Stomach (tissue), 9 donors: ENCODE data around the gene MED15. TPM values are rescaled to one million over a fixed set of nuclear protein-coding genes. Genes with fewer than 3 reads are reported as not detected.

Experiments
- DNase-seq, 2 donors: peaks; one replicate each; pipeline versions ENCODE4 v3.0.0 to v3.0.0-alpha.2; 2013 to 2019
- H3K27ac ChIP-seq, 5 donors: fragments of 200-600 bp in 4 of 5; sonication (generic) in 4 of 5; one replicate each; pipeline ENCODE4 v1.5.1; 2013 to 2019; ENCODE audit warnings: mild to moderate bottlenecking in 1 of 5, moderate library complexity in 1 of 5
- H3K27me3 ChIP-seq, 3 donors: fragments of 200-600 bp; sonication (generic); one replicate each; pipeline ENCODE4 v1.5.1; 2017 to 2019; ENCODE audit warnings: mixed run types in 1 of 3
- H3K36me3 ChIP-seq, 4 donors: fragments of 200-600 bp; sonication (generic); 1 replicate in 3 of 4; 2 replicates in 1 of 4; pipeline ENCODE4 v1.5.1; 2016 to 2019
- H3K4me1 ChIP-seq, 4 donors: fragments of 200-600 bp; sonication (generic); one replicate each; pipeline ENCODE4 v1.5.1; 2016 to 2019
- H3K4me3 ChIP-seq, 4 donors: fragments of 200-600 bp; sonication (generic) in 3 of 4; one replicate each; pipeline ENCODE4 v1.5.1; 2016 to 2019; ENCODE audit warnings: mild to moderate bottlenecking in 1 of 4
- H3K9me3 ChIP-seq, 4 donors: fragments of 200-600 bp; sonication (generic); one replicate each; pipeline ENCODE4 v1.5.1; 2016 to 2019
- EP300 ChIP-seq: sonication (generic); formaldehyde crosslinking; IDR thresholded peaks from one replicate; pipeline ENCODE4 v1.6.1; 2017; ENCODE audit warnings: antibody characterized with exemption
- POLR2A ChIP-seq, 4 donors: fragments of 450-650 bp; IDR thresholded peaks; one replicate each; pipeline ENCODE4 v1.6.1; 2016; ENCODE audit warnings: antibody characterized with exemption in 4 of 4, control low read depth in 2 of 4, mild to moderate bottlenecking in 1 of 4, moderate library complexity in 1 of 4
- POLR2AphosphoS5 ChIP-seq, 3 donors: sonication (generic); formaldehyde crosslinking; IDR thresholded peaks; one replicate each; pipeline ENCODE4 v1.6.1; 2016; ENCODE audit warnings: antibody characterized with exemption in 3 of 3
- WGBS, 5 donors: extraction: QIAGEN DNeasy Blood & Tissue Kit in 3 of 5; methylation state at CpG; one replicate each; pipeline versions ENCODE4 v1.1.5 to v1.1.7; 2013 to 2018; 5-methylcytosine and 5-hydroxymethylcytosine counted together
- intact Hi-C: fragments of 100-400 bp; cut with DNase I; formaldehyde crosslinking; loops from one replicate; pipeline ENCODE4 v1.15.1; 2023; ENCODE audit warnings: low total_unique reads
- polyA plus RNA-seq, 3 donors: library from polyadenylated mRNA; stranded (reverse); fragments of 200-250 nt; gene quantifications; one replicate each; pipeline ENCODE4 v1.2.3, GENCODE V29; 2013
- total RNA-seq, 5 donors: library from RNA; depleted of rRNA; stranded (reverse); fragments of >200 nt; gene quantifications; one replicate each; pipeline versions ENCODE4 v1.1.0 to v1.2.3, GENCODE V29; 2014 to 2016
- TF ChIP-seq, protein P1 (sequence below), 7 experiments: fragments of 450-650 bp in 4 of 7; fragments of 200-600 bp in 3 of 7; sonication (generic) in 3 of 7; IDR thresholded peaks; one replicate each; pipeline ENCODE4 v1.5.1; 2016 to 2019; ENCODE audit warnings: antibody characterized with exemption in 7 of 7, control low read depth in 2 of 7, mild to moderate bottlenecking in 1 of 7
- donor health status: healthy with polysubstance abuse.
- donor health status: Bipolar disorder and iron deficiency.
- donor health status: healthy.

The MED15 gene
- total and polyA plus RNA-seq, 8 donors: 28.3 to 289 (median 69.6) TPM

DNA sequence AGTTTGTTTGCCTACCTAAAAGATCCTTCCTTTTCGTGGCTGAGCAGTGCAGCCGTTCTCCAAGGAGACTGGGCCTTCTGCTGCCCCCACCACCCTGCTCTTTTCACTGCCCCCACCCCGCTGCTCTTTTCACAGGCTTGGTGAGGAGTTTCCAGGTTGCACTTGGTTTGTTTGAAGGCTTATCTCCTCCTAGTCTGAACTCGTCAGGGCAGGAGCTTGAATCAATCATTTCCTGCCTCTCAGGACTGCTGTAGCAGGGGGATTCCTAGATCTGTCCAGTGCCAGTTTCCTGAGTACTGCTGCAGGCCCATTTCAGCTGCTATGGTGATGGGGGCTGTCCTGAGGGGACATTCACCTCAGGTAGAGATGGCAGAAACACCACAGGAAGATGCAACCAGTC lies 10.0 kb downstream of the MED15 start:
- Histone ChIP-seq H3K4me3 (no peak overlapping the region), H3K36me3 (peaks cover 20 to 64% (median 53%) of the 10 kb centered on the region in 4 donors), H3K4me1 (peaks cover 29 to 83% (median 46%) of the 10 kb centered on the region in 4 donors), H3K27ac (no peak overlapping the region), H3K9me3 (no peaks in the 10 kb centered on the region), H3K27me3 (no peaks in the 10 kb centered on the region)
- 27 to 49% (median 31%) methylated on average over 4 of the region's 4 CpGs for WGBS, 5 donors
- intact Hi-C loops: no loop called here
- DNase-seq: no peak
- TF ChIP-seq, protein P1, sequence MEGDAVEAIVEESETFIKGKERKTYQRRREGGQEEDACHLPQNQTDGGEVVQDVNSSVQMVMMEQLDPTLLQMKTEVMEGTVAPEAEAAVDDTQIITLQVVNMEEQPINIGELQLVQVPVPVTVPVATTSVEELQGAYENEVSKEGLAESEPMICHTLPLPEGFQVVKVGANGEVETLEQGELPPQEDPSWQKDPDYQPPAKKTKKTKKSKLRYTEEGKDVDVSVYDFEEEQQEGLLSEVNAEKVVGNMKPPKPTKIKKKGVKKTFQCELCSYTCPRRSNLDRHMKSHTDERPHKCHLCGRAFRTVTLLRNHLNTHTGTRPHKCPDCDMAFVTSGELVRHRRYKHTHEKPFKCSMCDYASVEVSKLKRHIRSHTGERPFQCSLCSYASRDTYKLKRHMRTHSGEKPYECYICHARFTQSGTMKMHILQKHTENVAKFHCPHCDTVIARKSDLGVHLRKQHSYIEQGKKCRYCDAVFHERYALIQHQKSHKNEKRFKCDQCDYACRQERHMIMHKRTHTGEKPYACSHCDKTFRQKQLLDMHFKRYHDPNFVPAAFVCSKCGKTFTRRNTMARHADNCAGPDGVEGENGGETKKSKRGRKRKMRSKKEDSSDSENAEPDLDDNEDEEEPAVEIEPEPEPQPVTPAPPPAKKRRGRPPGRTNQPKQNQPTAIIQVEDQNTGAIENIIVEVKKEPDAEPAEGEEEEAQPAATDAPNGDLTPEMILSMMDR (IDR thresholded peaks at IDR 0.05): no peak
- TF ChIP-seq EP300 (no peak), POLR2A (IDR thresholded peaks at IDR 0.05) (no peak), POLR2AphosphoS5 (IDR thresholded peaks at IDR 0.05) (no peak)

DNA sequence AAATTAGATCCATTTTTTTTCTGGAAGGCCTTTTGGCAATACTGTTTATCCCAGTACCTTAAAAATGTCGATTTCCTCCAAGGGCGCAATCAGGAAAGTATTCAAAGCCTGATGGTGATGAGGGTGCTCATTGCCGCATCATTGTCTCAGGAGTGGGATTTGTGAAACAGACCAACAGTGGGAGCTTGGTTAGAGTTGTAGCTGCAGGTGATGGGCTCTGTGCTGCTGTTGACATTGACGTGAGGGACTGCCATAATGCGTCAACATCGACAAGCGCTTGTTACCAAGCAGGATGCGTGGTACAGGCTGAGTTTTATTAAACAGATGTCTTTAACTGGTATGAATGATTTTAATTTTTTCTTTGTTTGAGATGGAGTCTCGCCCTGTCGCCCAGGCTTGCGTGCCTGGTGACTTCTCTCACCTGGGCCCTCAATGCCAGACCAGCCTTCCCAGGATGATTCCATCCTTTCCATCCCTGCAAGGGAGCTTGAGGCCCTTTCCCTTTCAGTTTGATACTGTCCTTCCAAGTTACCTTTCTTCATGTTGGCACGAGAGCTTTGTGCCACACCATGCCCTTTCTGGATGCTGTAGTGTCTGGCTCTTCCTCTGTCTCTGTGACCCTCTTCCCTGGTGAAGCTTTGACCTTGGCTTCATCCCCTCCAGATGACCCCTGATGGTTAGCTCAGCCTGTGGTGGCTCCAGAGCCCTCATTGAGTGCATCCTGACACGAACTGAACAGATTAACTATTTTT lies 10.6 kb downstream of the MED15 start:
- WGBS, 5 donors: 84 to 87% (median 87%) methylated on average over 13 of the region's 13 CpGs
- no peak overlapping the region for H3K4me3 ChIP-seq

DNA sequence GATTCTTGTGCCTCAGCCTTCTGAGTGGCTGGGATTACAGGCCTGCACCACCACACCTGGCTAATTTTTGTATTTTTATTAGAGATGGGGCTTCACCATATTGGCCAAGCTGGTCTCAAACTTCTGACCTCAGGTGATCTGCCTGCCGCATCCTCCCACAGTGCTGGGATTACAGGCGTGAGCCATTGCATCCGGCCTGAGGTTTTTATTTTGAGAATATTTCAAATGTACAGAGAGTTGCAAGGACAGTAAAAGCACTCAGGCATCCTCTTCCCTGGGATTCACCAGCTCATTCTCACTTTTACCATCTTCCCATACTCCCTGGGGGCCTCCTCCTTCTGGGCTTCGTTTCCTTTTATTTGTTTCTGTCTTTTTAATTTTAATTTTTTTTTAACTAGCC lies 12.1 kb downstream of the MED15 start:
- H3K27ac ChIP-seq: peak overlapping the region in 1 of 5 donors; percentile 34
- no peaks in the 10 kb centered on the region for H3K27me3 ChIP-seq
- no peak for DNase-seq
- no peak overlapping the region for H3K4me3 ChIP-seq
- 68 to 80% (median 72%) methylated on average over 4 of the region's 4 CpGs for WGBS, 5 donors
- TF ChIP-seq, protein P1 (IDR thresholded peaks at IDR 0.05): no peak
- TF ChIP-seq EP300 (no peak), POLR2AphosphoS5 (IDR thresholded peaks at IDR 0.05) (no peak), POLR2A (IDR thresholded peaks at IDR 0.05) (no peak)
- peaks cover 20 to 56% (median 44%) of the 10 kb centered on the region in 4 donors for H3K36me3 ChIP-seq
- no peaks in the 10 kb centered on the region for H3K9me3 ChIP-seq
- peaks cover 34 to 86% (median 53%) of the 10 kb centered on the region in 4 donors for H3K4me1 ChIP-seq
- intact Hi-C loops: no loop called here

More for the DNA sequence above, 10.6 kb downstream of the MED15 start:
- H3K36me3 ChIP-seq: peaks cover 20 to 68% (median 54%) of the 10 kb centered on the region in 4 donors
- TF ChIP-seq, protein P1 (IDR thresholded peaks at IDR 0.05): no peak
- TF ChIP-seq POLR2A (IDR thresholded peaks at IDR 0.05): no peak
- TF ChIP-seq POLR2AphosphoS5 (IDR thresholded peaks at IDR 0.05): no peak
- TF ChIP-seq EP300: no peak
- intact Hi-C loops: no loop called here
- H3K27me3 ChIP-seq: no peaks in the 10 kb centered on the region
- peaks cover 29 to 85% (median 51%) of the 10 kb centered on the region in 4 donors for H3K4me1 ChIP-seq
- H3K9me3 ChIP-seq: no peaks in the 10 kb centered on the region
- DNase-seq: no peak
- no peak overlapping the region for H3K27ac ChIP-seq

DNA sequence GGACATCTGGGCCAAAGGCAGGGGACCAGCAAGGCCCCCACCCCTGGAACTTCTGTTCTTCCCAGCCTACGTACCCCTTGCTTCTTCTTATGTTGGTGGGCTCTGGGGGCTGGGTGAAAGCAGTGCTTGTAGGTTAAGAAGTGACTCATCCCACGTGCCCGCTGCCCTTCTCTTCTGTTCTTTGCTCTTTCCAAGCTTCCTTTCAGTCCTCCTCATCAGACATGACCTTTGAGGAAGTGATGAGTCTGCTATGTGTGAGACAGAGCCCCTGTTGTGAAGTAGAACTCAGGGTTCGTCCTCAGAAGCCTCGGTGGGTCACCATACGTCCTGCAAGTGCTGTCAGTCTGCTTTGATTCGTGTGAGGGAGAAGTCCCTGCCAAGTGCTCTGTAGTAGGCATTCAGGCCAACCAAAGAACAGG lies 12.7 kb downstream of the MED15 start:
- Histone ChIP-seq H3K4me1 (peaks cover 31 to 86% (median 50%) of the 10 kb centered on the region in 4 donors), H3K27me3 (no peaks in the 10 kb centered on the region), H3K4me3 (no peak overlapping the region), H3K27ac (peak overlapping the region in 1 of 5 donors; percentile 34), H3K9me3 (no peaks in the 10 kb centered on the region), H3K36me3 (peaks cover 20 to 51% (median 39%) of the 10 kb centered on the region in 4 donors)
- no peak for DNase-seq
- intact Hi-C loops: no loop called here
- TF ChIP-seq, protein P1 (IDR thresholded peaks at IDR 0.05): no peak
- TF ChIP-seq EP300 (no peak), POLR2A (IDR thresholded peaks at IDR 0.05) (no peak), POLR2AphosphoS5 (IDR thresholded peaks at IDR 0.05) (no peak)
- WGBS, 5 donors: 64 to 81% (median 72%) methylated on average over 7 of the region's 7 CpGs
